H9 (cell line): Measurements from ENCODE around the gene MED25. TPM values are rescaled to one million over a fixed set of nuclear protein-coding genes. Genes with fewer than 3 reads are reported as not detected.

Experiments used
- DNase-seq: peaks from one replicate; pipeline ENCODE4 v3.0.0-alpha.2; 2017
- H2AFZ ChIP-seq: one replicate; pipeline ENCODE4 v1.6.1; 2013; ENCODE audit warnings: mild to moderate bottlenecking, low read length, control low read depth, moderate library complexity
- H2AK5ac ChIP-seq: 2 replicates; pipeline ENCODE4 v1.6.1; 2013; ENCODE audit warnings: low read length, control low read depth, mixed read lengths; ENCODE audit not compliant: insufficient read length
- H2BK120ac ChIP-seq: one replicate; pipeline ENCODE4 v1.6.1; 2013; ENCODE audit warnings: low read depth, mild to moderate bottlenecking, low read length, control low read depth, inconsistent platforms; ENCODE audit not compliant: poor library complexity, severe bottlenecking
- H2BK12ac ChIP-seq: 2 replicates; pipeline ENCODE4 v1.6.1; 2013; ENCODE audit warnings: low read length, control low read depth, mixed read lengths, low read depth; ENCODE audit not compliant: insufficient read length
- H2BK15ac ChIP-seq: 2 replicates; pipeline ENCODE4 v1.6.1; 2013; ENCODE audit warnings: low read depth, low read length, control low read depth
- H2BK20ac ChIP-seq: one replicate; pipeline ENCODE4 v1.6.1; 2013; ENCODE audit warnings: low read depth, mild to moderate bottlenecking, low read length, control low read depth, inconsistent platforms; ENCODE audit not compliant: poor library complexity, severe bottlenecking
- H2BK5ac ChIP-seq: 2 replicates; pipeline ENCODE4 v1.6.1; 2013; ENCODE audit warnings: low read length, control low read depth, mixed read lengths; ENCODE audit not compliant: insufficient read length
- H3K14ac ChIP-seq: 2 replicates; pipeline ENCODE4 v1.6.1; 2013; ENCODE audit warnings: low read length, control low read depth; ENCODE audit not compliant: insufficient read depth
- H3K18ac ChIP-seq: 2 replicates; pipeline ENCODE4 v1.6.1; 2013; ENCODE audit warnings: low read depth, mild to moderate bottlenecking, mixed read lengths, low read length, control low read depth; ENCODE audit not compliant: insufficient read length
- H3K23ac ChIP-seq: 2 replicates; pipeline ENCODE4 v1.6.1; 2013; ENCODE audit warnings: low read length, control low read depth, mixed read lengths, low read depth; ENCODE audit not compliant: insufficient read length
- H3K23me2 ChIP-seq: 2 replicates; pipeline ENCODE4 v1.6.1; 2013; ENCODE audit warnings: low read depth, mild to moderate bottlenecking, mixed read lengths, low read length, control low read depth; ENCODE audit not compliant: insufficient read length, poor library complexity, severe bottlenecking
- H3K27ac ChIP-seq: 2 replicates; pipeline ENCODE4 v1.5.1; 2013; ENCODE audit warnings: low read length, control low read depth, mixed read lengths, low read depth; ENCODE audit not compliant: insufficient read length
- H3K27me3 ChIP-seq: 2 replicates; pipeline ENCODE4 v1.6.1; 2013; ENCODE audit warnings: low read length, control low read depth, inconsistent platforms; ENCODE audit not compliant: insufficient read depth
- H3K4ac ChIP-seq: 2 replicates; pipeline ENCODE4 v1.6.1; 2013; ENCODE audit warnings: low read depth, mild to moderate bottlenecking, control low read depth, inconsistent platforms, low read length, moderate library complexity
- H3K4me1 ChIP-seq: 2 replicates; pipeline ENCODE4 v1.6.1; 2013; ENCODE audit warnings: low read length, control low read depth, inconsistent platforms; ENCODE audit not compliant: insufficient read depth
- H3K4me2 ChIP-seq: 2 replicates; pipeline ENCODE4 v1.6.1; 2013; ENCODE audit warnings: low read length, control low read depth, mixed read lengths; ENCODE audit not compliant: insufficient read length, insufficient read depth
- H3K56ac ChIP-seq: 2 replicates; pipeline ENCODE4 v1.6.1; 2013; ENCODE audit warnings: low read depth, mild to moderate bottlenecking, mixed read lengths, low read length, control low read depth; ENCODE audit not compliant: insufficient read length
- H3K79me1 ChIP-seq: 2 replicates; pipeline ENCODE4 v1.6.1; 2013; ENCODE audit warnings: low read depth, mild to moderate bottlenecking, moderate library complexity, low read length, control low read depth, inconsistent platforms; ENCODE audit not compliant: insufficient read depth, poor library complexity, severe bottlenecking
- H3K79me2 ChIP-seq: 2 replicates; pipeline ENCODE4 v1.6.1; 2013; ENCODE audit warnings: low read length, control low read depth, inconsistent platforms; ENCODE audit not compliant: insufficient read depth
- H3K9ac ChIP-seq: 2 replicates; pipeline ENCODE4 v1.6.1; 2013; ENCODE audit warnings: low read length, control low read depth, mixed read lengths; ENCODE audit not compliant: insufficient read length; ENCODE audit errors: extremely low read depth
- H3K9me3 ChIP-seq: one replicate; pipeline ENCODE4 v1.6.1; 2013; ENCODE audit warnings: low read depth, low read length, inconsistent platforms; ENCODE audit not compliant: control insufficient read depth
- H3T11ph ChIP-seq: one replicate; pipeline ENCODE4 v1.6.1; 2013; ENCODE audit warnings: mild to moderate bottlenecking, low read length, control low read depth, inconsistent platforms
- H4K20me1 ChIP-seq: one replicate; pipeline ENCODE4 v1.6.1; 2013; ENCODE audit not compliant: control insufficient read depth, insufficient read length, insufficient read depth
- H4K5ac ChIP-seq: 2 replicates; pipeline ENCODE4 v1.6.1; 2013; ENCODE audit warnings: low read depth, mild to moderate bottlenecking, mixed read lengths, low read length, control low read depth; ENCODE audit not compliant: insufficient read length
- H4K8ac ChIP-seq: replicated peaks from 2 replicates; pipeline ENCODE4 v1.6.1; 2013; ENCODE audit warnings: low read length, control low read depth, mixed read lengths, low read depth; ENCODE audit not compliant: insufficient read length
- H4K91ac ChIP-seq: 2 replicates; pipeline ENCODE4 v1.6.1; 2013; ENCODE audit warnings: low read depth, mild to moderate bottlenecking, moderate library complexity, mixed read lengths, low read length, control low read depth; ENCODE audit not compliant: insufficient read length
- H3K27ac Mint-ChIP-seq, 3 experiments: 2 replicates in 2 of 3; 3 replicates in 1 of 3; pipeline ENCODE4 v1.8.0; 2020 to 2021; ENCODE audit warnings: mixed read lengths in 3 of 3, mild to moderate bottlenecking in 1 of 3, moderate library complexity in 1 of 3
- H3K27me3 Mint-ChIP-seq: 2 replicates; pipeline ENCODE4 v1.8.0; 2021; ENCODE audit warnings: low read depth, mild to moderate bottlenecking, moderate library complexity, mixed read lengths
- H3K36me3 Mint-ChIP-seq, 3 experiments: 2 replicates in 2 of 3; 3 replicates in 1 of 3; pipeline ENCODE4 v1.8.0; 2020 to 2021; ENCODE audit warnings: low read depth in 3 of 3, mixed read lengths in 3 of 3; ENCODE audit not compliant: insufficient read depth in 1 of 3
- H3K4me1 Mint-ChIP-seq, 2 experiments: 2 replicates each; pipeline ENCODE4 v1.8.0; 2020; ENCODE audit warnings: mixed read lengths in 2 of 2
- H3K4me3 Mint-ChIP-seq, 2 experiments: 2 replicates in 1 of 2; 3 replicates in 1 of 2; pipeline ENCODE4 v1.8.0; 2020 to 2021; ENCODE audit warnings: mild to moderate bottlenecking in 2 of 2, mixed read lengths in 2 of 2, moderate library complexity in 1 of 2
- H3K9me3 Mint-ChIP-seq, 2 experiments: 2 replicates in 1 of 2; 3 replicates in 1 of 2; pipeline ENCODE4 v1.8.0; 2020; ENCODE audit warnings: mild to moderate bottlenecking in 2 of 2, mixed read lengths in 2 of 2, moderate library complexity in 1 of 2
- CTCF ChIP-seq: fragments of 200-600 bp; sonication (generic); conservative IDR thresholded peaks from 3 replicates; pipeline ENCODE4 v1.8.0; 2021; ENCODE audit warnings: antibody characterized with exemption, mild to moderate bottlenecking
- WGBS: extraction: QIAGEN DNeasy Blood & Tissue Kit; methylation state at CpG from one replicate; pipeline ENCODE4 v1.1.7; 2013; ENCODE audit warnings: missing lambda C conversion rate, low lambda C conversion rate, mixed read lengths; ENCODE audit not compliant: insufficient read length; ENCODE audit errors: extremely low coverage; 5-methylcytosine and 5-hydroxymethylcytosine counted together
- total RNA-seq: library from RNA; stranded (reverse); gene quantifications from 2 replicates; pipeline ENCODE4 v1.2.1, GENCODE V29; 2021

The MED25 gene
- total RNA-seq, 1 experiment from 2014 or later = 77.5 TPM

GRCh38 chr19:49814010-49814409 lies 4.1 kb upstream of the MED25 start:
- H3K27me3 ChIP-seq = no peaks in the 10 kb centered on the region
- no CpG with 5 or more reads among the region's 1 CpG for WGBS
- H4K8ac ChIP-seq = no peak overlapping the region
- no peak overlapping the region for H2AK5ac ChIP-seq
- peak overlapping the region; percentile 87 for H3T11ph ChIP-seq
- H3K56ac ChIP-seq = no peak overlapping the region
- H3K9me3 Mint-ChIP-seq = no peaks in the 10 kb centered on the region; a peak in 1 of 5 replicates
- H3K27ac ChIP-seq = no peak overlapping the region
- no peak for DNase-seq
- peak overlapping the region; percentile 43 for H2BK12ac ChIP-seq
- no peak overlapping the region for H3K23ac ChIP-seq
- H3K79me2 ChIP-seq = peaks cover under 1% of the 10 kb centered on the region; the same call in 1 of the 2 replicates
- H3K79me1 ChIP-seq = peaks cover 6% of the 10 kb centered on the region
- peak overlapping the region; percentile 96 for H2BK120ac ChIP-seq
- H3K27ac Mint-ChIP-seq = peak overlapping the region; percentile 82 to 94 (median 85); a peak in 6 of 7 replicates
- no peak overlapping the region for H3K9ac ChIP-seq
- H3K9me3 ChIP-seq = no peaks in the 10 kb centered on the region
- H3K4ac ChIP-seq = peak overlapping the region; percentile 84; the same call in 1 of the 2 replicates
- no peaks in the 10 kb centered on the region for H4K20me1 ChIP-seq
- peak overlapping the region; percentile 81 for H4K91ac ChIP-seq
- H3K36me3 Mint-ChIP-seq = peaks cover 2 to 5% (median 4%) of the 10 kb centered on the region in 3 experiments; a peak in 5 of 7 replicates
- H4K5ac ChIP-seq = no peak overlapping the region
- no peak overlapping the region for H2AFZ ChIP-seq
- no peak for TF ChIP-seq CTCF
- H3K27me3 Mint-ChIP-seq = peaks cover 7% of the 10 kb centered on the region
- peak overlapping the region; percentile 76 for H2BK20ac ChIP-seq
- H2BK5ac ChIP-seq = no peak overlapping the region
- H3K14ac ChIP-seq = no peak overlapping the region; the same call in 1 of the 2 replicates
- peak overlapping the region; percentile 94 for H3K18ac ChIP-seq
- no peak overlapping the region for H3K4me2 ChIP-seq
- H3K4me1 Mint-ChIP-seq = peaks cover 18 to 35% of the 10 kb centered on the region in 2 experiments
- H3K23me2 ChIP-seq = peaks cover 11% of the 10 kb centered on the region
- peaks cover 4% of the 10 kb centered on the region for H3K4me1 ChIP-seq
- no peak overlapping the region for H2BK15ac ChIP-seq
- peak overlapping the region in 1 of 2 experiments; percentile 55; a peak in 1 of 5 replicates for H3K4me3 Mint-ChIP-seq
